HG02588 (cell line): ENCODE measurements around the gene LIM2.

Experiments
- ATAC-seq: cut with Tn5 transposase; IDR thresholded peaks from one replicate; pipeline ENCODE4 v1.9.1; 2021; ENCODE audit warnings: mild to moderate bottlenecking, moderate library complexity; ENCODE audit not compliant: unreplicated experiment

LIM2 gene

GRCh38 chr19:51366389-51367254 is 21.2 kb downstream of the LIM2 start:
- peak; percentile 49 for ATAC-seq

- ATAC-seq = no peak
These were observed 21.8 kb downstream of the LIM2 start, which contains the start of gene ETFB for GRCh38 chr19:51365965-51366388. ETFB (minus strand) TSS chr19:51366388; CDS start chr19:51366326, 62 bp downstream.

DNA sequence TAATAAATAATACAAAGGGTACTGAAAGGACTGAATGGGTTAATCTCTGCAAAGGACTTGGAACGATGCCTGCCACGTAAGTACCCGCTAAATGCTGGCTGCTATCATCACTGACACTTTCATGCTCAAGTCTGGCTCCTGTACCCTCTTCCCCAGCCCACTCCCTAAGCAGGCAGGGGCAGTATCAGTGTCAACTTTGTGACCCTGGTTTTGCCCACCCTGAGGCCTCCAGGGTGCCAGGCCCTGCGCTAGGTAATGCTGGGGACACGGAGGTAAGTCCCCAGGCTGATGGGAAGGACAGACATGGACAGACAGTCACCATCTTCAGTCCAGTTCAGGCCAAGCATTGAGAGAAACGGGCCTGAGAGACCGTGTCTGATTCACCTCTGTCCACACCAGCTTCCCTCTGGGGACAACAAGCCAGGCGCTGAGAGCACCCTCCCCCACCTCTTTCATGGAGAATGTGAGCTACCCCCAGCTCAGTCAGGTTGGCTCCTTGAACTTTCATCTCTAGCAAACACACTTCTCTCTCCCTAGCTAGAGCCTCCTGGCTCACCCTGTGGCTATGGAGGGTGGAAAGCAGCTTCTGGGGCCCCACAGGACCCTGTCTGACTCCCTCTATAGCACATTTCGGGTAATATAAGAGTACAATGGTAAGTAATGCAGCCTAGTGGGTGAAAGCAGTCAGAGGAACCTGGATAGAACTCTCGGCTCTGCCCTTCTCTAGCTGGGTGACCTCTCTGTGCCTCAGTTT is 22.4 kb downstream of the LIM2 start:
- ATAC-seq = no peak

DNA sequence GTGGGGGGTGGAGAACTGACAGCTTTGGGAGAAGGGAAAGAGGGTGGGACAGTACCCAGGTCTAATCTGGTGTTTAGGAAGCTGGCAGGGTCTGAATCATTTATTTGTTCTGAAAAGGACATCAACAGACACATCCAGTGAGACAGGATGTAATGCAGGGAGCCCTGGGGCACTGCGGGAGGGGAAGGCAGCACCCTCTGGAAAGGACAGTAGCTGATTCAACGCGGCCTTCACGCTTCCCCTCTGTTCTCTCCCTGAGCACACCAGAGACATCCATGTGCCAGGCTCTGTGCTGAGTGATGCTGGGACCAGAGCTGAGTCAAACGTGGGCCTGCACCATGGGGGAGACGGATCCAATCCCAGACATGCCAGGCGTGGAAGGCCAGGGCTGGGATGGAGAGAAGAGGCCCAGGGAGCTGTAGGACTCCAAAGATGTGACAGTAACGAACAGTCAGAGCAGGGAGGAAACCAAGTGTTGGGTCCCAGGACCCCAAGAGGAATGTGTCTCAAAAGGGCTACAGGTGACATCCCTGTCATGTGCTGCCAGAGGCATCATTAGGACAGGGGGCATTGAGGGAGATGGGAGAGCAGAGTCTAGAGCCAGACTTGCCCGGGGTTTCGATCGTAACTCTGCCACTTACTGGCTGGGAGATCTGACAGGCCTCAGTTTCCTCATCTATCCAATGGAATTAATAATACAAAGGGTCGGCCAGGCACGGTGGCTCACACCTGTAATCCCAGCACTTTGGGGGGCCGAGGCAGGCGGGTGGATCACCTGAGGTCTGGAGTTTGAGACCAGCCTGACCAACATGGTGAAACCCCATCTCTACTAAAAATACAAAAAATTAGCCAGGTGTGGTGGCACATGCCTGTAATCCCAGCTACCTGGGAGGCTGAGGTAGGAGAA is 23.3 kb downstream of the LIM2 start:
- ATAC-seq = no peak

GRCh38 chr19:51361239-51361638 is 26.5 kb downstream of the LIM2 start:
- no peak for ATAC-seq

GRCh38 chr19:51359294-51359693 is 28.5 kb downstream of the LIM2 start:
- ATAC-seq = no peak

DNA sequence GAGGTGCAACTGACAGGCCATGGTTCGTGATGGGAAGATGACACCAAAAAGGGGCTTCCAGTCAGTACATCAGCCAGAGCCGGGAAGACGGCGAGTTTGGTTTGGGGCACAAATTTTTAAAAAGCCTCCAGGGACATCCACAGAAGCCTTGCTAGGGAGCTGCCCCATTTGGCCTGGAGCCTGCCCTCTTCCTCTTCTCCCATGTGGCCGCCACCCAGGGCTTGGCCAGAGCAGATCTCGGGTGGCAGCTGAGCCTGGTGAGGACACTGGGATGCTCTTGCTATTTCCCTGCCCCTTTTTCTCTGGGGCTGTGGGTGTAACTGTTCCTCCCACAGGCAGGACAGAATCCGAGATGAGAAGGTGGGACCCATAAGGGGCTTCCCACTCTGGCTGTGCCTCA is 29.8 kb downstream of the LIM2 start:
- ATAC-seq = no peak

- ATAC-seq = no peak
These were observed 31.5 kb downstream of the LIM2 start for GRCh38 chr19:51356159-51356801.

DNA sequence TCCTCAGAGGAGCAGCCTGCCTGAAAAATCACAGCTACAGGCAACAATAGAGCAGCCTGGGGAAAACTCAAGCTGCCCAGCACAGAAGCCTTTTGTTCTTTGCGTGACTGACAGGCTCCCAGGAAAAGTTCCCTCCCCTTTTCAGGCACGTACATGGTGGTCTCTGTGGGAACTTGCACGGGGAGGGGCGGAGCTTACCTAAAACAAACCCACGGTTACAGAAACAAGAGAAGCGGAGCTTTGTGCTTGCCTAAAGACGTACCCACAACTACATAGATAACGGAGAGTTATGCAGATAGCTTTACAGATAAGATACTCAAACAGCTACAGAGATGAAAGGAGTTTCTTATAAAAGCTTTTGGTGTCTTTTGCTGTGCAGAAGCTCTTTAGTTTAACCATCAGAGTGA is 33.0 kb downstream of the LIM2 start:
- ATAC-seq = no peak

- no peak for ATAC-seq
These were observed 33.6 kb downstream of the LIM2 start for GRCh38 chr19:51354103-51354741.

GRCh38 chr19:51352783-51353360 is 34.9 kb downstream of the LIM2 start:
- no peak for ATAC-seq

DNA sequence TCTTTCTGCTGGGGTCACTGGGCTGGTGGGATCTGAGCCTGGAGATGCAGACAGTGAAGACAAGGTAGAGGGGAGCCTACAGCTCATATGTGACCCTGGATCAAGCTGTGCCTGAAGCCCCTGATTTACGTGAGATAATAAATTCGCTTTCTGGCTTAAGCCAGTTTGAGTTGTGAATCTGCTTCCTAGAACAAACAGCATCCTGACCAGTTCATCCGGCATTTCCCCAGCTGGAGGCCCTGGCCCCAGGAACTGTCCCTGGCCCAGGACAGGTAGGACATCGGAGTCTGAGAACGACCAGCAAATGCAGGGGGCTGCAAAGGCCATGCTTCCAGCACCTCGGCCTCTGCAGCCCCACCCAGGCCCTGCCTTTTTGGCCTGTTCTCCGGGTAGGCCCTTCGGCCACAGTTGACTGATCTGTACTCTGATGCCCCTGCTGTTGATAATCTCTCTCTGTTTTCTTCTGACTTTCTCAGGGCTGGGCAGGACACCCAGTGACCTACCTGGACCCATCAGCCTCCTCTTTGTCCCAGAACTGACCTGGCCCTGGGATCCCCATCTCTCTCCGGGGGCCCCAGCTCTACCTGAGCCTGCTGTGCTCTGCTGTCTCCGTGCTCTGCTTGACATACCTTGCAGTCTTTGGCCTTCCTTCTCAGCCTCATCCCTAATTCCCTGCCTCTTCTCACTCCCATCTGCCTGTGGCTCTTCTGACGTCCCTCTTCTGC is 36.3 kb downstream of the LIM2 start:
- no peak for ATAC-seq

- ATAC-seq = no peak
These were observed 40.4 kb downstream of the LIM2 start for GRCh38 chr19:51347209-51347928.

GRCh38 chr19:51346742-51347141 is 41.0 kb downstream of the LIM2 start:
- no peak for ATAC-seq

GRCh38 chr19:51345076-51345620 is 42.6 kb downstream of the LIM2 start:
- ATAC-seq = no peak

- no peak for ATAC-seq
These were observed 44.9 kb downstream of the LIM2 start for GRCh38 chr19:51342631-51343569.
